ENCODE measurements around the gene NT5E.
"Not testable (repeated sequence)": the region's sequence is repeated elsewhere in the genome, so short reads cannot be mapped to it uniquely, and the experiment has no call there.

GRCh38 chr6:85524281-85524680, 74.4 kb downstream of the NT5E start:
- TF ChIP-seq CTCF (IDR thresholded peaks at IDR 0.05; ENCODE audit: low read length); EZH2 (IDR thresholded peaks at IDR 0.05; ENCODE audit: borderline replicate concordance, low read length): not testable (repeated sequence)

Measured in OCI-LY1 (cell line).